NB4 (cell line): ENCODE data around the gene RSRC1.

Experiments
- CTCF ChIP-seq: IDR thresholded peaks from one replicate; pipeline ENCODE4 v1.5.1; 2012; ENCODE audit warnings: low read depth, low read length
- MAX ChIP-seq: IDR thresholded peaks from 2 replicates; pipeline ENCODE4 v1.6.1; 2011; ENCODE audit warnings: low read depth, low read length

GRCh38 chr3:158407844-158408517 is 298.1 kb downstream of the RSRC1 start:
- no peak for TF ChIP-seq CTCF
- no peak for TF ChIP-seq MAX
